ENCODE results near the gene B3GALNT2. TPM values are rescaled to one million over a fixed set of nuclear protein-coding genes. Genes with fewer than 3 reads are reported as not detected.
"Not testable (repeated sequence)": the region's sequence is repeated elsewhere in the genome, so short reads cannot be mapped to it uniquely, and the experiment has no call there.

The B3GALNT2 gene
- 32.0 and 56.6 TPM in 2 replicates for total RNA-seq (2014; rRNA removed; shearing (Covaris generic))

DNA sequence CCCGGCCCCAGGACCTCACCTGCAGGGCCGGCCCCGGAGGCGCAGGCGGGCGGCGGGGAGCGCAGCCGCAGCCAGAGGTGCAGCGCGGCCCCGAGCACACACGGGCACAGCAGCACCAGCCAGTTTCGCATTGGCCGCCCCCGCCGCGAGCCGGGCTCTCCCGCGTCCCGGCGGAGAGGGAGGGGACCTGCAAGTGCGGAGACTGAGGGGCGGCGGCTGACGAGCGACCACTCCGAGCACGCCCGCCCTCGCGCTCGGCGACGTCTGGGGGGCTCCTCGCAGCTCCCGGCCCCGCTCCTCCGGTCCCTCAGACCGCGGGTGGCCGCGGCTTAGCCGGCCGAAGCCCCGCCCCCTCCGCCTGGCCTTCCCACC is at the start of gene B3GALNT2:
Gene B3GALNT2 (minus strand): TSS at position 331 of the 372 bp plus-strand sequence. CDS start 200 bp downstream, at position 131.
- no peak for DNase-seq (ENCODE audit: low spot score)

DNA sequence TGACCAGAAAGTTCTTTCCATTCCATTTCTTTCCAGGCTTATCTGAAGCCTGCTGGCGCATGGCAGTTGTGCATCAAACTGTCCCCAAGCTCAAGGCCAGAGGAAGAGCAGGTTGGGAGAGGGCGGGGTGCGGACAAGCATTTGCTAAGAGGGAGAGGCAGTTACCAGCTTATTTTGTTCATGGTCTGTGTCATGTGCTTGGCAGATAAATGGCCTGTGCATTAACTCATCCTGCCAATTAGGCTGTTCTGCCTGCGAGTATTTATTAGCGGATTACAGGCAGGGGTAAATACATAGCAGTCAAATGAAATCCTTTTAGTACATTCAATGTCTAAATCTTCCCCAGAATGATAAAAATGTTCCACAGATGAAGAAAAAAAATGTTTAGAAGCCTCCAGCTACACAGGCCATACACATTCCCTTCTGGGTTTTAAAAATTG is 48.9 kb upstream of the B3GALNT2 start:
- DNase-seq (ENCODE audit: low spot score): no peak

DNA sequence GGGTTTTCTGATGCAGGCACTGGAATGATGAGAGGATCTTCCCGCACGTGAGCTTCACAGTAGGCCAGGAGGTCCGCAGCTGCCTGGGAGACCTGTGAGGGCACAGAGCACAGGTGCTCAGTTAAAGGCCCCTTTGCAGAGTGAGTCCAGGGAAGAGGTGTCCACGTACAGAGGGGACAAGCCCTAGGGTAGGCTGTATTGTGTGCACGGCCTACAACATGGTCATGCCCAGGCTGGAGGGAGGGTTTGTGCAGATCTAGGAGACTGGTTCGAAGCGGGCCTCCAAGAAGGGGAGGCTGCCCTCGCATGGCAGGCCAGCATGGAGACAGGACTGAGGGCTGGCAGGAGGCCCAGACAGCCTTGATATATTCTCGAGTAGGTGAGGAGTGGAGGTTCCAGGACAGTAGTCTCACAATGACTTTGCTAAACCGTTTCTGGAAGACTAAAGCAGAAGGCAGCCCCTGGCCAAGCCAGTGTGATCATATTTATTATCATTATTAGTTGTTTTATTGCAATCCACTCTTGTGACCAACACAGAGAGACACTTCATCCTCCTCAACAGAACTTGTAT is 48.0 kb upstream of the B3GALNT2 start:
- no peak for DNase-seq (ENCODE audit: low spot score)

DNA sequence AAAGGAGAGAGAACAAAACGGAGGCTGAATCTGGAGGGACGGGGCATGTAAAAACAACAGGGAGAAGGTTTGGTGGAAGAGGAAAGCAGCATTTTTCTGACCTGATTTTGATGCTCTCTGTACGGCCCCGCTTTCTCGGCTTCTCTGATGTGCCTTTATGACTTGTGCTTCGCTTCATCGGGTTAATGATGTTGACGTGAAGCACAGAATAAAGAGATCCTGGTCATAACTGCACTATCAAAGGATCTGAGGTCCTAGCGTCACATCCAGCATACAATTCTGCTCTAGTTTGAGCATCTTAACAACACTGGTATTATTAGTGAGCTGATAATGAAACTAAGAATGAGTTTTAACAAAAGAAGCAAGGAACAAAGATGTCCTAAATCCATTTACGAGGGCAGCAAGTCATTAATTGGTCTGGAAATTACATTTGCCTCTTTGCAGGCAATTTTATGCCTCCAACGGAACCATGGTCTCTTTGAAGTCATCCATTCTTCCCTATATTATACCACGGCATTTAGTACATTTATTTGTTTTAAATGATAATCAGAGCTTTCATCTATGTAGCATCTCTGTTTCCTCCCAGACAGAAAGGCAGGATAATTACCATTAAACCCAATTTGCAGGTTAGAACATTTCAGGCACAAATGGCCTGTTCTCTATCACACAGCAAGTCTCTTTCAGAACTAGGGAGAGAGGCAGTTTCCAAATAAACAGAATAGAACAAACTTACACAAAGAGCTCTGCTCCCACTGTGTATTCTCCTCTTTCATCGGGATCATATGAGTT is 45.3 kb upstream of the B3GALNT2 start:
- DNase-seq (ENCODE audit: low spot score): no peak

DNA sequence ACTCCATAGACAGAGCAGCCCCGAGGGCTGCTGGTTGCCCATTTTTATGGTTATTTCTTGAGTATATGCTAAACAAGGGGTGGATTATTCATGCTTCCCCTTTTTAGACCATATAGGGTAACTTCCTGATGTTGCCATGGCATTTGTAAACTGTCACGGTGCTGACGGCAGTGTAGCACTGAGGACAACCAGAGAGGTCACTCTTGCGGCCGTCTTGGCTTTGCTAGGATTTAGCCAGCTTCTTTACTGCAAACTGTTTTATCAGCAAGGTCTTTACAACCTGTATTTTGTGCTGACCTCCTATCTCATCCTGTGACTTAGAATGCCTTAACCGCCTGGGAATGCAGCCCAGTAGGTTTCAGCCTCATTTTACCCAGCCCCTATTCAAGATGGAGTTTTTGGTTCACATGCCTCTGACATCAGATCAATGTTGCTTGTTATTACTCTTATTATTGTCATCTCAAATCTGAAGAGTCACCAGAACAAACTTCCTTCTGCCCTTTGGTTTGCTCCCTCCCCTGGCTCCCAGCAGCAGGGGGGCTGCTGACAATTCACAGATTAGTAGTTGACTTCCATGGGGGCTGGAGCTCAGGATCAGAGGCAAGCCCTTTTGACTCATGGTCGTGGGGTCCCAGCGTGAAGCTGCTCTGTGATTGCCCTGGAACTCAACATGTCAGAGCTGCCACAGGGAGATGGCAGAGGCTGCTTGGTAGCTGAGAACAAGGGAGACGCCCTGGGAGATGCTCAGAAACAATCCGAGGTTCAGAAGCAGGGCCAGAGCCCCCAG is 42.3 kb upstream of the B3GALNT2 start:
- not testable (repeated sequence) for DNase-seq (ENCODE audit: low spot score)

DNA sequence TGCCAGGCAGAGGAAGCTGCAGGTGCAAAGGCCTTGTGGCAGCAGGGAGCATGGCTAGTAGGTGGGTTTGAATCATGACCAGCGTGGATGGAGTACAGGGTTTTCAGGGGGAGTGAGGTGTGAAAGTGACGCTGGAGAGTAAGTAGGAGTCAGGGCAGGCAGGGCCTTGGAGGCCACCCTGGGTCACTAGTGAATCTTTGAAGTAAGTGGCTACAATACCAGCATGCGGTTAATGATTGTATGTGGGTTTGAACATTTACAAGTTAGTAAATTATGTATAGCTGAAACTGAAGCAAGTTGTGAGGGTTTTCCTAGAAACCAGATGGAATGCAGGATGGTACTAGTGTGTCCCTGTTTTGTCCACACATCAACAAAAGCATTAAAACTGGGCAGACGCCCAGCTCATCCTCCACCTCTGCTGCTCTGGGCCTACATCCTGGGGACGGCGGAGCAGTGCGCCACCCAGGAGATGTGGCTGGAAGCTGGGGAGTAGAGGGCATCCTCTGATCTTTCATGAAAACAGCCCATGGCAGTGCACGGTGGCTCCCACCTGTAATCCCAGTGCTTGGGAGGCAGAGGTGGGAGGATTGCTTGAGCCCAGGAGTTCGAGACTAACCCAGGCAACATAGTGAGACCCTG is 41.2 kb upstream of the B3GALNT2 start:
- DNase-seq (ENCODE audit: low spot score): no peak

DNA sequence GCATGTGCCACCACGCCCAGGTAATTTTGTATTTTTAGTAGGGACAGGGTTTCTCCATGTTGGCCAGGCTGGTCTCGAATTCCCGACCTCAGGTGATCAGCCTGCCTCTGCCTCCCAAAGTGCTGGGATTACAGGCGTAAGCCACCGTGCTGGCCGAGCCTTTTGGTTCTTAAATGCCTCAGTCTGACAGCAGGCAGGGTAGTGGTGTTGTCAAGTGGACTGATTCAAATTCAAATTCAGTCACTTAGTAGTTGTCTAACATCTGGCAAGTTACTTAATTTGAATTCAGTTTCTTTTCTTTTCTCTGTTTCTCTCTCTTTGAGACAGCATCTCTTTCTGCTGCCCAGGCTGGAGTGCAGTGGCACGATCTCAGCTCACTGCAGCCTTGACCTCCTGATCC is 38.6 kb upstream of the B3GALNT2 start:
- not testable (repeated sequence) for DNase-seq (ENCODE audit: low spot score)

DNA sequence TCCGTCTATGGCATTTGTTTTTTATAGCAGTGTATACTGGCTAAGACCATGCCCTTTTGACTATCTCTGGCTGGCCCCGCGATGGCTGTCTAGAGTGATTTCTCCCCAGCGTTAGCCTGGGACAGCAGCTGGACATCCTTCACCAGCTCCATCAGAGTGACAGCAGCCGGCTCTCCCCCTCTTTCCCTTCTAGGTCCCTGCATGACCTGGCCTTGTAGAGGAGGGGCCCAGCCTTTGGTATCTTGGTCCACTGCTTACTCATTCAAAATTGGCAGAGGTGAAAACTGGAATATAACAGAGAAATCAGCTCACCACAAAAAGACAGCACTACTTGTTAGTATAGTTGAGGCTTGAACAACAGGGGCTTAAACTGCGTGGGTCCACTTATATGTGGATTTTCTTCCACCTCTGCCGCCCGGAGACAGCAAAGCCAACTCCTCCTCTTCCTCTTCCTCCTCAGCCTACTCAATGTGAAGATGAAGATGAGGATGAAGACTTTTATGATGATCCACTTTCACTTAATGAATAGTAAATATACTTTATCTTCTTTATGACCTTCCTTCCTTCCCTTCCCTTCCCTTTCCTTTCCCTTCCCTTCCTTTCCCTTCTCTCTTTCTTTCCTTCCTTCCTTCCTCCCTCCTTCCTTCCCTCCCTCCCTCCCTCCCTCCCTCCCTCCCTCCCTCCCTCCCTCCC is 29.4 kb upstream of the B3GALNT2 start:
- DNase-seq (ENCODE audit: low spot score): peak; percentile 43

DNA sequence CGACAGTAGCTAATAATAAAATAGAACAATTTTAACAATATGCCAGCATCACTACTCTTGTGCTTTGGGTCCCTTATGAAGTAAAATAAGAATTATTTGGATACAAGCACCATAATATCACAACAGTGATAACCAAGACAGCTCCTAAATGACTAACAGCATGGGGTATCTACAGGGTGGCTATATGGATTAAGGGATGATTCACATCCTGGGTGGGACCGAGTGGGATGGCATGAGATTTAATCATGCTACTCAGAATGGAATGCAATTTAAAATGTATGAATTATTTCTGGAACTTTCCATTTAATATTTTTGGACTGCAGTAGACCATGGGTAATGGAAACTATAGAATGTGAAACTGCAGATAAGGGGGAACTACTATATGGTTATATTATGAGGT is 28.1 kb upstream of the B3GALNT2 start:
- peak; percentile 93 for DNase-seq (ENCODE audit: low spot score)

DNA sequence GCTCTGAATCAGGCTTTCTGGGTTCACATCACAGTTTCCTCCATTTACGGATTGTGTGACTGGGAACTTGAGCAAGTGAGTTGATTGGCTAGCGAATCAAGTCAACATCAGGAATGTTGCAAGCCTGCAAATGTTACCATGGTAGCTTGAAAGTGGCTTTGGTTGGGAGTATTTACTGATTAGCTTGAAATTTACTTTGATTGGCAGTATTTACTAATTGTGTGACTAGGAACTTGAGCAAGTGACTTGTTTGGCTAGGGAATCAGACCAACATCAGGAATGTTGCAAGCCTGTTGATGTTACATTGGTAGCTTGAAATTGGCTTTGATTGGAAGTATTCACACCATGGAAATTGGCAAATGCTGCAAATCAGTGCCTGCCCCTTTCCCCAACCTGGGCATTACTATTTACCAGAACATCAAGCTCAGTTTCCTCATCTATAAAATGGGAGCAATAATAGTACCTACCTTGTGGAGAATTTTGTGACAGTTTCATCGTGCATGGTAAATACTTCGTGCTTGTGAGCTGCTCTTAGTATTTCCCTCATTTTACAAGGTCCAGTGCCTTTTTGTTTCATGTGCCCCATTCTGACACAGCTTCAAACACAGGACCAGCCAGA is 23.1 kb upstream of the B3GALNT2 start:
- no peak for DNase-seq (ENCODE audit: low spot score)

DNA sequence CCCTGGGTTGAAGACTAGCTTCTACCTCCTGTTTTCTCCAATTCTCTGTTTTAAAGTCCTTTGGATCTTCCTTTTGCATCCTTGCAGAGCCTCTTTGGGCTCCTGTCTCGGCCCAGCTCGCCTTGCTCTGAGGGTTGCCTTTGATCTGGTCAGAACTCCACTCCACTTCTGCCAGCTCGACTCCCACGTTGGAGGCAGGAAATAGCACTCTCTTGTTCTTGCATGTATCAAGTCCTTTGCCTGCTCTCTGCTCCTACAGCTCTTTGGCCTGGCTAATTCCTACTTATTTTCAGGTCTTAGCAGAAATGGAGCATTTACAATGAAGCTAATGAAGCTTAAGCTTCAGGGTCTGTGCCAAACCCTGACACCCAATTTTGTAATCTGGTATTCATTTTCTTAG is 21.1 kb upstream of the B3GALNT2 start:
- DNase-seq (ENCODE audit: low spot score): no peak

DNA sequence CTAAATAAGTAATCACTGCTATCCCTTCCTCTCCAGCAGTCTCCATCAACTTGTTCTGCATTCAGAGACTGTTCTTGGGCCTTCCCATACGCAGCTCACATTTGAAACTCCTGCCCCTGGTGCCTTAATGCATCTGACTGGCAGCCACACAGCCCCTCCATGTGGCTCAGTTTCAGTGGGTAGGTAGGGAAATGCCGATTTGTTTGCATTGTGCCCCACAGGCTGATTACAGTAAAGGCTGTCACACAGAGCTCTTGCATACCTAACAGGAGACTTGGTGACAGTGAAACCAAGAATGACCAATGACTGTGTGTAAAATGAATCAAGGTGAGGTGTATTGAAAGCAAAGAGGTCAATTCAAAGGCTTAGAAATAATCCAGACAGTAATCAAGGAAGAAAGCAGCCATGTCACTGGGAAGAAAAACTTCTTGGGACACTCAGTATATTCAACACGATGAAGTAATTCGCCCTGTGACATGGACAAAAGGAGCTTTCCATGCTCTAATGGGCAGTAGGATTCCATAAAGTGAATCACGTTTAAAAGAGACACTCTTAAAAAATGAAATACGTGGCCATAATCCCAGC is 12.7 kb upstream of the B3GALNT2 start:
- no peak for DNase-seq (ENCODE audit: low spot score)

DNA sequence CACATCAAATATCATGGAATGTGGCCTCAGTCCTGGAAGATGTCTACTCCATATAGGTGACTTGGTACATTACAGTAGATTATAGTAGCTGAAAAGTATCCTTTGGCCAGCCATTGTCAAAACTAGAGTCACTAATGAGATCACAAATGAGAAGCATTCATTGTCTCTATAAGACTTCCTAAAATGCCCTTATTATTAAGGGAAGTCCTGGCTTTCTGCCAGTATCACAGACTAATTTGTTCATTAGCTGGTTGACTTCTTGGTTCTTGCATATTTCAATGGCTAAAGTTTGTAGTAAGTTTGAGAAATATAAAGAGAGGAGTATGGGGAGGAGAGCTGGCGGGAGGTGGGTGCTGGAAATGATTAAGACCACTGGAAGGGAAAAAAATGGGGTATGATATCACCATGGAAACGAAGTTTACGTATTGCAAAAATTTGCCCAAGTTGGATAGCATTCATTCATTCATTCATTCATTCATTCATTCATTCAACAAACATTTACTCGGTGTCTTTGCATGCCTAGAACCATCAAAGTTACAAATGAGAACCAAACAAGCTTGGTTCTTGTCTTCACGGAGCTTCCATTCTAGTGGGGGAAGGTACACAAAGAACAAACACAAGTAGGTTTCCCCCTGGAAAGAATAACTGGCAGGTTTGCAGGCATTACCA is 11.7 kb upstream of the B3GALNT2 start:
- DNase-seq (ENCODE audit: low spot score): no peak

DNA sequence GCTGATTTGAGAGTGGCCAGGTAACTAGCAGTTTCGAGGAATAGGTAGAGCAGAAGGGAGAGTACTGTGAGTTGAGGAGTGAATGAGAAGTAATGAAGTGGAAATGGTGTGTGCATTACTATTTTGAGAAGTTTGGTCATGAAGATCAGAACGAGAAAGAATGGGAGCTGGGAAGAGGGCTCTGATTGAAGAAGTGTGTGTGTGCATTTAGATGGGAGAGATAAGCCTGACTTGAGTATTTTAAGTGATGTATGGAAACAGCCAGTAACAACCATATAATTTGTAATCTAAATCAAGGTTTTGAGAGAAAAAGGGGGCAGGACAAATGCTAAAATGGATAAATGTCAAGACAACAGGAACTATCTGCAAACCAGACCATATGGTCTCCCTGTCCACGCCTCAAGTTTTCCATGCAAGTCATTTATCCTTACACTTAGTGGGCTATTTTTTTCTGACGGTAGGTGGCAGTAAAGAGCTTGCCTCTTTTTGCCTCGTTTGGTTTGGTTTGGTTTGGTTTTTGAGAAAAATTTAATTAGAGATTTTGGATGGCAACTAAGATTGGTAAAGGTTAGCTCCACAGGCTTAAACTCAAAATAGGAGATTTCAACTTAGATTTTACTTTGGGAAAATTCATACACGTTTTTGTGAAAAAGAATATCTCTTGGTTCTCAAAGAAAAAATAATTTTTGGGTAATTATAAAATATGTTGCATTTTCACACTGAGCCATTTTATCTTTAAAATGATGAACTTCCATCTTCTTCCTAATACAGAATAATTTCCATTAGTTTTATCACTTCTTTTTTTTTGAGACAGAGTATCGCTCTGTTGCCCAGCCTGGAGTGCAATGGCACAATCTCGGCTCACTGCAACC is 9.5 kb upstream of the B3GALNT2 start:
- DNase-seq (ENCODE audit: low spot score): peak; percentile 76

DNA sequence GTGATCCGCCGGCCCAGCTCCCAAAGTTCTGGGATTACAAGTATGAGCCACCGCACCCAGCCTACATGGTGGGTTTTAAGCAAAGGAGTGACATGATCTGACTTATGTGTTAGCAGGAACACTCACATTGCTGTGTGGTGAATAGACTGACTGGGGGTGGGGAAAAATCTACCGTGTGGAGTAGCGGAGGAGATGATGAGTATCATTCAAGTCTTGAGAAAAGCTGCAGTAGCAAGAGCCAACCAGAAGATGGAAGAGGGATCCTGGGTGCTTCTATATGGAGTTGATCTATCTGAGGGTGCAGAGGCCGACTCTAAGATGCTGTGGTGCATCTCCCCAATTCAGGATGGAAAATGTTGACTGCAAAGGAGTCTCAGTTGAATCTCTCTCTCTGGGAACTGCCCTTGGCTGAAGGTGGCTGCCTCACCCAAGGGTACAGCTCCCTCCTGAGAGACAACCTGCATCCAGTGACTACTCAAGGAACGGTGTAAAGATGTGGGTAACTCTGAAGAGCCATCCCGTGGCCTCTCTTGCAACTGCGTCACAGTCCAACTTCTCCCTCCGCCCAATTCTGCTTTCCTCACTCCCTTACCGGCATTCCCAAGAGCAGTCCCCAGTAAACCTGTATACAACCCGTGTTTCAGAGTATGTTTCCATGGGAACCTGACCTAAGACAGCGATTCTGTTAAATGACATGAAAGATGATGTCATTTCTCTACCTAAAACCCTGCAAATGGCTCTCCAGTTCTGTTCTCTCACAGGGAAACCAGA is 7.4 kb upstream of the B3GALNT2 start:
- DNase-seq (ENCODE audit: low spot score): peak; percentile 18

DNA sequence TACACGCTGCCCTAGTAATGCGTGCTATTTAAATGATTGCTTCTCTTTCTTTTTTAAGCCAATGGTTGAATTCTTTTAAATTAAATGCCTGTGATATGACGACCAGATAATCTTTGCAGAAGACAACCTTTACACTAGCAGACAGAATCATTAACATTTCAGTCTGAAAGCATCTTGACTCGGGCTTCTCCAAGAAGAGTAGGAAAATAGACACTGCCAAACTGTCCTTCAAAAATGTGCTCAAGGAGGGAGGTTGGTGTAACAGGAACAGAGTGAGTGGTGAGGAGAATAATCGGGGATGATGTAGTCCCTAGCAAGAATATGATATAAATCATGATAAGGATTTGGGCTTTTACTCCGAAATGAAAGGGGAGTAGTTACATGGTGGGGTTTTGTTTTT is 6.6 kb upstream of the B3GALNT2 start:
- DNase-seq (ENCODE audit: low spot score): no peak

DNA sequence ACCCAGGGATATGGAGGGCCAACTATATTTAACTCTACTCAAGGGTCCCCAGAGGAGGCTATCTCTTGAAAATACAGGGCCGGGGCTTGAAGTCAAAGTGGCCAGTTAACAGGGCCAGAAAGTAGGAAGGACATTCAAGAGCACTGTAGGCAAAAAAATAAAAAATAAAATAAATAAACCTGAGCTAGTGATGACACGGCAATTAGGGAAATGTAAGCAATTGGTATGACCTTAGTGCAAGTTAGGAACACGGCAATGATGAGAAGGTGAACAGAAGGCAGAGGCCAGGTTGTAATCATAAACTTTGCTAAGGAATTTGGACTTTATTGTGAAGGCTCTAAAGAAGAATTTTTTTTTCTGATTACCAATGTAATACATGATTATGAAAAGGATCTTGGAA is 3.4 kb upstream of the B3GALNT2 start:
- no peak for DNase-seq (ENCODE audit: low spot score)

DNA sequence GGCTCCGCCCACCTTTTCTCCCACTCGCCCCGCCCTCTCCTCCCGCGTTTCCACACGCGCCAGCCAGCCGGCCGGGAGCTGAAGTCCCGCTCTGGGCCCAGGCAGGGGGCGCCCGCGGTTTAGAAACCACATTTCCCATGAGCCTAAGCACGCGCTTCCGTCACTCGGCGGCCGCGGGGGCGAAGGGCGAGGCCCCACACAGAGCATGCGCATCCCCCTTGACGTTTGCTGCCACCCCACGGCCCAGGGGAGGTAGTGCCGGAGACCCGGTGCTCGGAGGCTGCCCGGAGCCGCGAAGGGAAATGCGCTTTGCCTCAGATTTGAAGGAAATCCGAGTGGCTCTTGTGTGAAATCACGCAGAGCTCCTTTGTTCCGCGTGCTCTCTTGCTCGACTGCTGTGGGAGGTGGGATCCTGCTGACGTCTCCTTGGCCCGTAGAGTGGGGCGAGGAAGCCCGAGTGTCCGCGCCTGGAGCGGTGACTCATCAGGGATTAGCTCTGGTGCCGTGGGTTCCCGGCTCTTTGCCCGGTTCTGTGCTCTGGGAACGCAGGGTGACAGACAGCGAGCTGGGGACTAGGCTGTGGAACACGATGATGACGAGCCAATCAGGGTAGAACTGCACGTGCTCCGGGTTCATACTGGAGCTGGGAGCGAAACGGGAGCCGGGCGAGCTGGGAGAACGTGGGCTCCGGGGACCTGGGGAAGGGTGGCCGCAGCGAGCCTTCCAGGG is 406 bp upstream of the B3GALNT2 start:
- DNase-seq (ENCODE audit: low spot score): peak; percentile 98
